EH (cell line): ENCODE data around the gene MAIP1.
A peak's percentile ranks its signal among the peaks of the same experiment; 100 is the strongest.
"Not testable (repeated sequence)": the region's sequence is repeated elsewhere in the genome, so short reads cannot be mapped to it uniquely, and the experiment has no call there.

Experiments used
- DNase-seq: peaks from one replicate; pipeline ENCODE4 v3.0.0-alpha.2; 2015; ENCODE audit warnings: low read depth

Gene MAIP1

GRCh38 chr2:199955339-199956061 is at the start of gene MAIP1, which contains the start of gene TYW5:
TSS of gene MAIP1 (plus strand) at chr2:199955582. CDS start at chr2:199955799, 217 bp downstream.
TSS of gene TYW5 (minus strand) at chr2:199955491. CDS start at chr2:199955470, 21 bp downstream.
- peak; percentile 86 for DNase-seq

- no peak for DNase-seq
Measured at GRCh38 chr2:199907008-199907714, 48.2 kb upstream of the MAIP1 start.

DNA sequence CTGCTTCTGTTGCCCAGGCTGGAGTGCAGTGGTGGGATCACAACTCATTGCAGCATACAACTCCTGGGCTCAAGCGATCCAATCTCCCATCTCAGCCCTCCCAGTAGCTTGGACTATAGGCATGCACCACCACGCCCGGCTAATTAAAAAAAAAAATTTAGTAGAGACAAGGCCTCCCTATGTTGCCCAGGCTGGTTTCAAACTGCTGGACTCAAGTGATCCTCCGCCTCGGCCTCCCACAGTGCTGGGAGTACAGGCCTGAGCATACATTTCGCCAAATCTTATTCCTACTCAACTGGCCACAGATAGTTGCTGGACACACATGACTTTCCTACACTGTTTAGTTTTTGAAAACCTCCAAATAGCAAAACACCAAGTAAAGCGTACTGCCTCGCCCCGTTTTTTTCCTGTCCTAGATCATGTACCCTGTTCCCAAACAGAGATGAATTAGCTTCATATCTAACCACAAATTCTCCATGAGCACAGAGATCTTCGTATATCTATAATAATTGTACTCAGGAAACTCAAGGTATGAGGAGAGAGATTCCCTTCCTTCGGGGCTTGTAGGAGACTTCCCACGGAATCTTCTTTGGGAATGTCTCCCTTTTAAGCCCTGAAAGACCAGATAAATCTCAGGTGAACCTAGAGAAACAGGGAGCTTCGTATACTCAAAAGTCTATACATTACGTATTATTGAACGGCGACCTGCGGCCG is 44.9 kb upstream of the MAIP1 start:
- no peak for DNase-seq

DNA sequence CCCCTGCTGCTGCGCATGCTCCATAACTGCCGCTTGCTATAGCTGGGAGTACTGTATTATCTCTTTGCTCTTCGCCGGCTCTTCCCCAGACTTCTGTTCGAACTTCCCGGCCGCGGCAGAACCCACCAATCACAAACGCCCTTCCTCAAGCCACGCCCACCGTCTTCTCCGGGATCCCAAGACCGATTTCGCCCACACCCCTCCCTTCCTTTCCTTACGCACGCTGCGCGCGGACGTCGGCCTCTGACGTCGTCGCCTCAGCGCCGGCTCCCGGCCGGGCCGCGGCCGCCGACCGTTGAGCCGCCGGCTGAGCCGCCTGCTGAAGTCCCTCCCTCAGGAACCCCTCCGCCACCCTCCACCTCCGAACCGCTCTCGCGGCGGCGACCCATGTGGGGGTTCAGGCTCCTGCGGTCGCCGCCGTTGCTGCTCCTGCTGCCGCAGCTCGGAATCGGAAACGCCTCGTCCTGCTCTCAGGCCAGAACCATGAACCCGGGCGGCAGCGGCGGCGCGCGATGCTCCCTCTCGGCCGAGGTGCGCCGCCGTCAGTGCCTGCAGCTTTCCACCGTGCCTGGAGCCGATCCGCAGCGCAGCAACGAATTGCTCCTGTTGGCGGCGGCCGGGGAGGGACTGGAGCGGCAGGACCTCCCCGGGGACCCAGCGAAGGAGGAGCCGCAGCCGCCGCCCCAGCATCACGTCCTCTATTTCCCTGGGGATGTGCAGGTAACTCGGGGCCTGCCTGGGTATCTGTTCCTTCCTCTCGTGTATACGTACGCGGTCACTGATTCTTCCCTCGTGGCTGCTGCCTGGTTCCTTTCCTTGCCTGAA is 44.1 kb upstream of the MAIP1 start, which contains the start of gene C2orf69:
C2orf69 (plus strand) TSS at position 242 of the 825 bp plus-strand sequence; CDS start at position 388, 146 bp downstream.
- DNase-seq: peak; percentile 96

DNA sequence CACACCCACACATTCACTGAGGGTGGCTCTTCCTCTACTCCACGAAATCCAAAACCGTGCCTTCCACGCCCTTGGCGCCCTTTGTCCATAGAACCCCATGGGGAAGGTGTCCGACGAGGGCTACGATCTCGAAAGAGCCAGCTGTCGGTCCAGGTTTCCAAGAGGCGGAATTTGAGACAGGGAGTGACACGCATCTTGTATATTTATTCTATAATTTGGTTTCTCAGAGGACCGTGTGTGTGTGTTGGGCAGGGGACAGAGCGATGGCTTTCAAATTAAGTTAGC is 43.6 kb upstream of the MAIP1 start:
- DNase-seq: no peak

GRCh38 chr2:199912553-199913114 is 42.7 kb upstream of the MAIP1 start:
- DNase-seq: not testable (repeated sequence)

GRCh38 chr2:199914372-199914958 is 40.9 kb upstream of the MAIP1 start:
- DNase-seq: no peak

- DNase-seq: no peak
Measured at GRCh38 chr2:199916980-199917379, 38.4 kb upstream of the MAIP1 start.

GRCh38 chr2:199922856-199923255 is 32.5 kb upstream of the MAIP1 start:
- peak; percentile 44 for DNase-seq

DNA sequence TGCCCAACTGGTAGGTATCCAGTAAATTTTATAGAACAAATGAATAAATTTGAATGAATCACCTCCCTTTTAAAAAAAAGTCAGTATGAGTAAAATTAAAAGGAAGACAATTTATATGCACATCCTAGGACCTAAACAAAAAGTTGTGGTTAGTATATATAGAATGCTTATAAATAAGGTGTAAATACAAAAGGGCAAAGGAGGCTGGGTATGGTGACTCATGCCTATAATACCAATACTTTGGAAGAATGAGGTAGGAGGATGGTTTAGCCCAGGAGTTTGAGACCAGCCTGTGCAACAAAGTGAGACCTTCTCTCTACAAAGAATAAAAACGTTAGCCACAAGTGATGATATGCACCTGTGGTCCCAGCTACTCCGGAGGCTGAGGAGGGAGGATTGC is 31.5 kb upstream of the MAIP1 start:
- no peak for DNase-seq

DNA sequence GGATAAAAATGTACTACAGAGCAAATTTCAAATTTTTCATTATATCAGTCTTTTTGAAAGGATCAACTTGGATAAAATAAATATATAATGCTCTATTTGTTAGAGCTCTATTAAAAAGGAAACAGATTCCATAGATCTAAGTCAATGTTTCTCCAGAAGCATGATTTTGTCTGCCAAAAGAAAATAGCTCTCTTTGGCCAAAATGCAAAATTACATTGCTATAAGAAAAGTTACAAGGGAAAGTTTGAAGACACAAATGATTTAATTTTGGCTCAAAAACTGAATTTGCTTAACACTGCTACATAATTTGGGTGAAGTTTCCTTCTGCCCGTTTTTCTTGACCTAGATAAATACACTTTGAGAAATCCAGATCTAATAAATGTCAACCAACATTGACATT is 28.6 kb upstream of the MAIP1 start:
- DNase-seq: no peak

- DNase-seq: no peak
Measured at GRCh38 chr2:199928226-199928625, 27.2 kb upstream of the MAIP1 start.

DNA sequence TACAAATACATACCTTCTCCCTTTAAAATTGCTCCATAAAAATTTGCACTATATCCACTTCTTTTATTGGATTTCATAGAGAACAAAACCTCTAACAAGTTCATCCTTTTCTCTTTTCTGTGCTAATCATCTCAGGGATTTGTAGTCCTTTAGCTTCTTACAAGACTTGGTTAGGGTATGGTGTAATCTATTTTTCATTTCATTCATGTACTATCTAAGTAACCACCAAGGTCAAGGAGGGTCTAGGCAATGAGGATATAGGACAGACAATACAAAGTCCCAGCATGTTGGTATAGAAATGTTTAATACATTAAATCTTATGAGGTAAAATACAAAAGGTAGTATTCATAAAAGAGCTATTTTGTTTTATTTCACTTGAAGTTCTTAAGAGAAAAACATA is 26.8 kb upstream of the MAIP1 start:
- DNase-seq: no peak

GRCh38 chr2:199929262-199929661 is 26.1 kb upstream of the MAIP1 start:
- DNase-seq: no peak

DNA sequence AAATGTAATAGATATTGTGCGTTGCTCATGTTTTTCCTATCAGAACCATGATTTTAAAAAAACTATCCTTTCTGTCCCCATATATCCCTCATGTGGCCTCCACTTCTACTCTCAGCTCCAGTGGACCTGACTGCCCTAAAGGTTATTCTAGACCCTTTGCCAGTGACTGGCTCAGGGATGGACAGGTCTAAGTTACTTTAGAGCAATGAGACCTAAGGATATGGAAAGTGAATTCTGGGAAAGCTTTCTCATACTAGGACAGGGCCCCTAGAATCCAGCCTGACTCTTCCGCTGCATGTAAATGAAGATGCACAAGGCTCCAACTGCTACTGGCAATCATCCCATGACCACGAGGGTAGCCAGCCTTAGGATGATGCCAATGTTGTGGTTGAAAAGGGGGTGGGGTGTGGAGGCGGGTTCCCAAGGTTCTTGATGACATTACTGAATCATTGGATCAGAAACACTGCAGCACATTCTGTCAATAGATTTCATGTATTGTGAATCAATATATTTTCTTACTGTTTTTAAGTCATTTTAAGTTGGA is 23.0 kb upstream of the MAIP1 start:
- DNase-seq: no peak

DNA sequence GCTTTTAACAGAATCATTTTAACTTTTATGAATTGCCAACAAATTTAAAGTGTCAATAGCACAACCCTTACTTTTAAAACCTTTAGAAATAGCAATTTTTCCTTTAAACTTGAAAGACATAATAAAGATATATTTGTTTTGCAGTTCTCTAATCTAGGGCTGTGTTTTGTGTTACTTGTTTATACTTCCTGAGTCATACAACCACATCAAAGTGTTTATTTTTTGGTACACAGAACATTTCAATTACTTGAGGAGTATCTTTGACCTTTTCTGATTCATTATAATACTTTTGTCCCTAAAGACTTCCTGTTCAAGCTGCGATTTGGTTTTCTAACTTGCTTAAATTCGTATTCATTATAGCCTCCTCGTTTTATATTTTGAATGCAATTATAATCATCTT is 21.9 kb upstream of the MAIP1 start:
- peak; percentile 16 for DNase-seq

GRCh38 chr2:199936554-199936953 is 18.8 kb upstream of the MAIP1 start:
- DNase-seq: no peak

GRCh38 chr2:199940373-199940772 is 15.0 kb upstream of the MAIP1 start:
- peak; percentile 37 for DNase-seq

- DNase-seq: no peak
Measured at GRCh38 chr2:199943373-199943772, 12.0 kb upstream of the MAIP1 start.

DNA sequence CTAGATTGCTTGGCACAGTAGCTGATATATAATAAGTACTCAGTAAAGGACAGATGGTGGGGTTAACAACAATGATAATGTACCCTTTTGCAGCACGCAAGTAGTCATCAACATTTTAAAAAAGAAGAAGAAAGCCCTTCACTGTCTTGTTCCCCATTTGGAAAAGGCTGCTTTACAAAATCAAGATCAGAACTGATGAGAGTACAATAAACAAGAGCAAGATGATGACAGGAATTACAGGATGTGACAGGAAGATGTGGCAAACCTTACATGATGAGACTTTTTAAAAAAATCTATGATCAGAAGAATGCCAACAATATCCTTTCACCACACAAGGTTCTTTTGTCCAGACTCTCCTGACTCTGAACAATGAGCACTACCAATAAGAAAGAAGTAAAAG is 9.2 kb upstream of the MAIP1 start:
- DNase-seq: peak; percentile 9

DNA sequence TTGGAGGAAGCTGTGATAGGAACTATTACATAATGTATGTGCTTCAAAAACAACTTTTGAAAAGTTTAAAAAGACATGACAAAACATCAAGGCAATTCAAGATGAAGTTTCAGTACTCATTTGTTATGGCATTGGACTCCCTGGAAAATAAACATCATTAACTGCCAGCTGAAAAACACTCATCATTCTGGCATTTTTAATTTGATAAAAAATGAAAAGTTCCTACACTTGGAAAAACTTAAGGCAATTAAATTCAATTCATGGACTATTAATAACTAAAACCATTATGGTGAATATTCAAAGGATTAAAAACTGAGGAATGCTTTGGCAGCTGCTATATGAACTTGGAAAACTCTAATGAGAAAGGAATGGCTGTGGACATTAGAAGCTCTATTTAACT is 8.5 kb upstream of the MAIP1 start:
- peak; percentile 67 for DNase-seq
